ENCODE data around the gene TNNI2. TPM values are rescaled to one million over a fixed set of nuclear protein-coding genes. Genes with fewer than 3 reads are reported as not detected.

Gene TNNI2
- total RNA-seq, 2 experiments from 2014 or later, result 0.50 TPM; not detected in 1

- peak overlapping the region; percentile 44 for H3K27ac Mint-ChIP-seq
Measured at GRCh38 chr11:1856306-1857005, 17.7 kb downstream of the TNNI2 start.

GRCh38 chr11:1857064-1857463, 18.3 kb downstream of the TNNI2 start:
- Mint-ChIP-seq H3K36me3 (ENCODE audit: low read depth) (peaks cover 14% of the 10 kb centered on the region), H3K4me1 (ENCODE audit: low read depth) (peaks cover 16% of the 10 kb centered on the region), H3K4me3 (no peak overlapping the region), H3K9me3 (no peaks in the 10 kb centered on the region), H3K27me3 (no peaks in the 10 kb centered on the region), H3K27ac (peak overlapping the region; percentile 44)
- Histone ChIP-seq H3K9me3 (ENCODE audit: control insufficient read depth in 1 of 2, insufficient read depth in 1 of 2, low read length in 2 of 2) (no peaks in the 10 kb centered on the region), H3K36me3 (ENCODE audit: insufficient read depth, low read length) (peaks cover 40% of the 10 kb centered on the region), H3K4me1 (ENCODE audit: insufficient read depth, low read length) (peaks cover 75% of the 10 kb centered on the region), H3K4me3 (ENCODE audit: low read length) (no peak overlapping the region), H3K27ac (ENCODE audit: low read depth in 1 of 2, low read length in 2 of 2) (peak overlapping the region in 1 of 2 donors; percentile 25), H3K27me3 (ENCODE audit: control insufficient read depth in 1 of 2, insufficient read depth in 2 of 2, low read length in 2 of 2) (no peaks in the 10 kb centered on the region)
- TF ChIP-seq CTCF (IDR thresholded peaks at IDR 0.05), result no peak
- ChIA-PET POLR2A (interaction anchor here (0.8 kb wide), 1 partner anchor 9 kb away, joined by 3 read pairs; no protein-coding TSS in a partner anchor), CTCF (no interaction called here)
- ATAC-seq (ENCODE audit: poor library complexity), result no peak
- intact Hi-C loops (cut with DNase I, micrococcal nuclease), result loop anchor here in 1 of 2 experiments (10.0 kb wide), 1 partner anchor 538 kb away; no protein-coding TSS in a partner anchor
- DNase-seq, result no peak

More at GRCh38 chr11:1856306-1857005, 17.7 kb downstream of the TNNI2 start:
- Mint-ChIP-seq H3K27me3 (no peaks in the 10 kb centered on the region), H3K36me3 (ENCODE audit: low read depth) (peaks cover 14% of the 10 kb centered on the region), H3K9me3 (no peaks in the 10 kb centered on the region), H3K4me1 (ENCODE audit: low read depth) (peaks cover 19% of the 10 kb centered on the region), H3K4me3 (peak overlapping the region; percentile 62)
- peak overlapping the region in 1 of 2 donors; percentile 29 for H3K27ac ChIP-seq (ENCODE audit: low read depth in 1 of 2, low read length in 2 of 2)
- ATAC-seq (ENCODE audit: poor library complexity), result no peak
- H3K9me3 ChIP-seq (ENCODE audit: control insufficient read depth in 1 of 2, insufficient read depth in 1 of 2, low read length in 2 of 2), result no peaks in the 10 kb centered on the region
- DNase-seq, result no peak
- peaks cover 80% of the 10 kb centered on the region for H3K4me1 ChIP-seq (ENCODE audit: insufficient read depth, low read length)
- ChIA-PET POLR2A (interaction anchor here (0.6 to 1.3 kb wide), 3 partner anchors 10 to 32 kb away, joined by 3 read pairs; no protein-coding TSS in a partner anchor), CTCF (no interaction called here)
- no peak overlapping the region for H3K4me3 ChIP-seq (ENCODE audit: low read length)
- H3K27me3 ChIP-seq (ENCODE audit: control insufficient read depth in 1 of 2, insufficient read depth in 2 of 2, low read length in 2 of 2), result no peaks in the 10 kb centered on the region
- intact Hi-C loops (cut with DNase I, micrococcal nuclease), result loop anchor here in 1 of 2 experiments (10.0 kb wide), 1 partner anchor 538 kb away; no protein-coding TSS in a partner anchor
- H3K36me3 ChIP-seq (ENCODE audit: insufficient read depth, low read length), result peaks cover 36% of the 10 kb centered on the region
- TF ChIP-seq CTCF (IDR thresholded peaks at IDR 0.05), result no peak

GRCh38 chr11:1858154-1858553, 19.4 kb downstream of the TNNI2 start:
- H3K36me3 Mint-ChIP-seq (ENCODE audit: low read depth), result peaks cover 9% of the 10 kb centered on the region
- H3K9me3 ChIP-seq (ENCODE audit: control insufficient read depth in 1 of 2, insufficient read depth in 1 of 2, low read length in 2 of 2), result no peaks in the 10 kb centered on the region
- TF ChIP-seq CTCF (IDR thresholded peaks at IDR 0.05), result no peak
- ATAC-seq (ENCODE audit: poor library complexity), result no peak
- DNase-seq, result no peak
- H3K4me1 ChIP-seq (ENCODE audit: insufficient read depth, low read length), result peaks cover 78% of the 10 kb centered on the region
- intact Hi-C loops (cut with DNase I, micrococcal nuclease), result loop anchor here in 1 of 2 experiments (10.0 kb wide), 1 partner anchor 537 kb away; no protein-coding TSS in a partner anchor
- H3K4me1 Mint-ChIP-seq (ENCODE audit: low read depth), result peaks cover 5% of the 10 kb centered on the region
- H3K27me3 ChIP-seq (ENCODE audit: control insufficient read depth in 1 of 2, insufficient read depth in 2 of 2, low read length in 2 of 2), result no peaks in the 10 kb centered on the region
- no peak overlapping the region for H3K4me3 ChIP-seq (ENCODE audit: low read length)
- ChIA-PET POLR2A (no interaction called here), CTCF (interaction anchor here (0.6 kb wide), 2 partner anchors 46 to 545 kb away, joined by 3 to 5 read pairs; no protein-coding TSS in a partner anchor)
- no peaks in the 10 kb centered on the region for H3K9me3 Mint-ChIP-seq
- no peak overlapping the region for H3K4me3 Mint-ChIP-seq
- H3K27ac ChIP-seq (ENCODE audit: low read depth in 1 of 2, low read length in 2 of 2), result no peak overlapping the region
- H3K36me3 ChIP-seq (ENCODE audit: insufficient read depth, low read length), result peaks cover 47% of the 10 kb centered on the region
- no peaks in the 10 kb centered on the region for H3K27me3 Mint-ChIP-seq
- H3K27ac Mint-ChIP-seq, result no peak overlapping the region
